Calu3 (cell line): ENCODE results near the gene ELN. TPM values are rescaled to one million over a fixed set of nuclear protein-coding genes. Genes with fewer than 3 reads are reported as not detected.

ENCODE experiments used
- BruUV-seq: library from RNA; stranded (reverse); fragments of 400-500 nt; replicated peaks from 2 replicates; lab custom pipeline; 2021; lab: Mats Ljungman, UMichigan
- CTCF ChIA-PET: fragments of 300-600 bp; sonication (Branson Sonifier 250); formaldehyde crosslinking; loops from one replicate; lab custom pipeline; 2022; ENCODE audit warnings: antibody characterized with exemption; lab: Charles Lee
- DNase-seq: peaks from one replicate; pipeline ENCODE4 v3.0.0; 2022
- H3K27ac Mint-ChIP-seq: one replicate; pipeline ENCODE4 v1.8.0; 2022; ENCODE audit warnings: mixed read lengths; ENCODE audit not compliant: unreplicated experiment
- H3K27me3 Mint-ChIP-seq: one replicate; pipeline ENCODE4 v1.8.0; 2022; ENCODE audit warnings: mixed read lengths; ENCODE audit not compliant: unreplicated experiment
- H3K36me3 Mint-ChIP-seq: one replicate; pipeline ENCODE4 v1.8.0; 2022; ENCODE audit warnings: mild to moderate bottlenecking, moderate library complexity, mixed read lengths; ENCODE audit not compliant: insufficient read depth, unreplicated experiment
- H3K4me1 Mint-ChIP-seq: one replicate; pipeline ENCODE4 v1.8.0; 2022; ENCODE audit warnings: mild to moderate bottlenecking, low read depth, mixed read lengths; ENCODE audit not compliant: unreplicated experiment
- H3K4me3 Mint-ChIP-seq: one replicate; pipeline ENCODE4 v1.8.0; 2022; ENCODE audit warnings: mild to moderate bottlenecking, low read depth, moderate library complexity, mixed read lengths; ENCODE audit not compliant: unreplicated experiment
- H3K9me3 Mint-ChIP-seq: one replicate; pipeline ENCODE4 v1.8.0; 2022; ENCODE audit warnings: low read depth, mixed read lengths; ENCODE audit not compliant: unreplicated experiment
- CTCF ChIP-seq: fragments of 200-600 bp; IDR thresholded peaks from one replicate; pipeline ENCODE4 v1.8.0; 2022; ENCODE audit warnings: antibody characterized with exemption; ENCODE audit not compliant: unreplicated experiment
- intact Hi-C: fragments of 100-400 bp; cut with micrococcal nuclease; formaldehyde crosslinking; loops from one replicate; pipeline ENCODE4 v1.10.0; 2022; ENCODE audit not compliant: unreplicated experiment
- total RNA-seq: library from RNA; stranded (reverse); gene quantifications from 2 replicates; pipeline ENCODE4 v1.2.3, GENCODE V29; 2022

Gene ELN
- total RNA-seq, 1 experiment from 2014 or later = 0.42 TPM

- H3K4me1 Mint-ChIP-seq = no peaks in the 10 kb centered on the region
- no peak for DNase-seq
- CTCF ChIA-PET = no interaction called here
- no peak for TF ChIP-seq CTCF
- no peaks in the 10 kb centered on the region for H3K27me3 Mint-ChIP-seq
- no peaks in the 10 kb centered on the region for H3K9me3 Mint-ChIP-seq
- BruUV-seq = no TSS peak
- no peak overlapping the region for H3K4me3 Mint-ChIP-seq
- intact Hi-C loops = no loop called here
- no peak overlapping the region for H3K27ac Mint-ChIP-seq
- peaks cover 19% of the 10 kb centered on the region for H3K36me3 Mint-ChIP-seq
These were observed 73.2 kb downstream of the ELN start for GRCh38 chr7:74101061-74101681.

- no peak for DNase-seq
- H3K36me3 Mint-ChIP-seq = peaks cover 24% of the 10 kb centered on the region
- no peak for TF ChIP-seq CTCF
- no peak overlapping the region for H3K4me3 Mint-ChIP-seq
- intact Hi-C loops = no loop called here
- no TSS peak for BruUV-seq
- no peaks in the 10 kb centered on the region for H3K4me1 Mint-ChIP-seq
- H3K27ac Mint-ChIP-seq = no peak overlapping the region
- CTCF ChIA-PET = no interaction called here
- no peaks in the 10 kb centered on the region for H3K27me3 Mint-ChIP-seq
- H3K9me3 Mint-ChIP-seq = no peaks in the 10 kb centered on the region
These were observed 75.3 kb downstream of the ELN start for GRCh38 chr7:74103219-74103772.

- no peaks in the 10 kb centered on the region for H3K4me1 Mint-ChIP-seq
- BruUV-seq = no TSS peak
- H3K9me3 Mint-ChIP-seq = no peaks in the 10 kb centered on the region
- intact Hi-C loops = no loop called here
- H3K36me3 Mint-ChIP-seq = peaks cover 21% of the 10 kb centered on the region
- no peak for DNase-seq
- no peak for TF ChIP-seq CTCF
- H3K27ac Mint-ChIP-seq = no peak overlapping the region
- CTCF ChIA-PET = no interaction called here
- H3K27me3 Mint-ChIP-seq = no peaks in the 10 kb centered on the region
- H3K4me3 Mint-ChIP-seq = no peak overlapping the region
These were observed 76.7 kb downstream of the ELN start for GRCh38 chr7:74104702-74105101.

- DNase-seq = no peak
- intact Hi-C loops = no loop called here
- TF ChIP-seq CTCF = no peak
- Mint-ChIP-seq H3K4me3 (no peak overlapping the region), H3K4me1 (no peaks in the 10 kb centered on the region), H3K27ac (no peak overlapping the region), H3K9me3 (no peaks in the 10 kb centered on the region), H3K27me3 (no peaks in the 10 kb centered on the region), H3K36me3 (peaks cover 17% of the 10 kb centered on the region)
- BruUV-seq = no TSS peak
- CTCF ChIA-PET = no interaction called here
These were observed 78.0 kb downstream of the ELN start for GRCh38 chr7:74105992-74106391.
